PFSK-1 (cell line): ENCODE results near the gene BRIP1.

Experiments
- POLR2AphosphoS5 ChIP-seq: IDR thresholded peaks from 2 replicates; pipeline ENCODE4 v1.6.1; 2012; ENCODE audit warnings: low read depth, mild to moderate bottlenecking, control low read depth, low read length, moderate library complexity
- REST ChIP-seq, 2 experiments: IDR thresholded peaks; 2 replicates each; pipeline versions ENCODE4 v1.6.1 to v1.8.0; 2011 to 2012; ENCODE audit warnings: low read depth in 2 of 2, low read length in 2 of 2, control low read depth in 1 of 2, inconsistent platforms in 1 of 2, mild to moderate bottlenecking in 1 of 2, moderate library complexity in 1 of 2; ENCODE audit not compliant: insufficient read depth in 1 of 2
- SIN3A ChIP-seq: IDR thresholded peaks from 2 replicates; pipeline ENCODE4 v1.6.1; 2012; ENCODE audit warnings: mild to moderate bottlenecking, low read length, moderate library complexity, borderline replicate concordance; ENCODE audit not compliant: insufficient read depth

DNA sequence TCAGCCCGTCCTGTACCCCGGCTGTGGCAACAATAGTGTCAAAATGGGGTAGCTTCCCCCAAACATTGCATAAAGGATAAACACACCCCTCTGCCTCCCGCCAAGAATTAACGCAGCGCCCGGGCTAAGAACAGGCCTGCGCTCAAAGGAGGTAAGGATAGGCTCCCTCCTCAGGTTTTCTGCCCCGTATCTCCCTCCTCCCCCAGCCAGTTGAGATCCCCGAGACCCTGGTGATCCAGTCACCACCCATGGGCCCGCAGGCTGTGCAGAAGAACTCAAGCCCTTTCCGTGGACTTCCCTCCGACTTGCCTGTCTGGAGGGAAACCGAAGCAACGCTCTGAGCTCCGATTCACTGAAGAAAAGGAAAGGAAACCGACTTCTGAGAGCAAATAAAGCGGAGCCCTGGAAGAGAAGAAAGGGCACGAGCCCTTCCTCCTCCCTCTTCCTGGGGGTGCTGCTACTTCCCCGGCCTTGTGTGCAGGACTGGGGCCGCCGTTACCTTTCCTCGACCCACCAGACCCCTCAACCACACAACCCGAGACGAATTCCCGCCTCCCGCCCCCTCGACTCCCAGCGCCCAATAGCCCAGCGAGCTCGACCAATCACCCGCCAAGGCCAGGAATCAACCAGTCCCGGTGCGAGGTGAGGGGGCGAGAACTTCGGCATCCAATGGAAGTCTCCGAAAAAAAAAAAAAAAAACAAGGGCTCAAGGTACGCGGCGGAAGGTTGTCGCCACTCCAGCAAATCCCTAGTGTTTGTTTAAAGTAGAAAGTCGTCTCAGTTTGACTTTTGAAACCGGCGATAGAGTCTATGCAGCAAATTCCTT is at the start of gene BRIP1:
- TF ChIP-seq REST (IDR thresholded peaks at IDR 0.05; ENCODE audit: insufficient read depth in 1 of 2, low read depth in 2 of 2, low read length in 2 of 2) (no peak), POLR2AphosphoS5 (peak; percentile 94), SIN3A (0 out of 2 replicates have a peak, but pooled peaks have one; percentile 57)
